Stomach smooth muscle (tissue), 2 donors: ENCODE data around the gene SPINK2.

Experiments used
- H3K27ac ChIP-seq: one replicate; pipeline ENCODE4 v1.7.0; 2013; ENCODE audit warnings: mild to moderate bottlenecking, low read length, inconsistent platforms
- H3K27me3 ChIP-seq, 2 donors: one replicate each; pipeline ENCODE4 v1.7.0; 2013; ENCODE audit warnings: low read length in 2 of 2; ENCODE audit not compliant: insufficient read depth in 2 of 2, control insufficient read depth in 1 of 2
- H3K36me3 ChIP-seq, 2 donors: one replicate each; pipeline ENCODE4 v1.7.0; 2013; ENCODE audit warnings: low read length in 2 of 2; ENCODE audit not compliant: control insufficient read depth in 2 of 2, insufficient read depth in 2 of 2
- H3K4me1 ChIP-seq: one replicate; pipeline ENCODE4 v1.7.0; 2013; ENCODE audit warnings: low read length; ENCODE audit not compliant: control insufficient read depth, insufficient read depth
- H3K4me3 ChIP-seq, 2 donors: one replicate each; pipeline ENCODE4 v1.7.0; 2013; ENCODE audit warnings: low read length in 2 of 2
- H3K9ac ChIP-seq, 2 donors: one replicate each; pipeline ENCODE4 v1.7.0; 2013; ENCODE audit warnings: low read length in 2 of 2, mild to moderate bottlenecking in 1 of 2
- H3K9me3 ChIP-seq, 2 donors: one replicate each; pipeline ENCODE4 v1.7.0; 2013; ENCODE audit warnings: low read length in 2 of 2; ENCODE audit not compliant: control insufficient read depth in 2 of 2
- donor health status: healthy.
- donor health status: Pancreatic carcinoma.

Gene SPINK2

GRCh38 chr4:56799161-56799759 lies 22.2 kb downstream of the SPINK2 start:
- peaks cover 5% of the 10 kb centered on the region for H3K4me1 ChIP-seq
- H3K9me3 ChIP-seq: no peaks in the 10 kb centered on the region
- H3K27ac ChIP-seq: peak overlapping the region; percentile 75
- H3K4me3 ChIP-seq: peak overlapping the region; percentile 77 to 89
- H3K9ac ChIP-seq: peak overlapping the region in 1 of 2 donors; percentile 68
- no peaks in the 10 kb centered on the region for H3K27me3 ChIP-seq
- H3K36me3 ChIP-seq: no peaks in the 10 kb centered on the region

- Histone ChIP-seq H3K9ac (no peak overlapping the region), H3K9me3 (no peaks in the 10 kb centered on the region), H3K27ac (no peak overlapping the region), H3K27me3 (no peaks in the 10 kb centered on the region), H3K4me3 (no peak overlapping the region), H3K36me3 (no peaks in the 10 kb centered on the region), H3K4me1 (peaks cover 5% of the 10 kb centered on the region)
These were observed 25.3 kb downstream of the SPINK2 start for GRCh38 chr4:56796211-56796610.

DNA sequence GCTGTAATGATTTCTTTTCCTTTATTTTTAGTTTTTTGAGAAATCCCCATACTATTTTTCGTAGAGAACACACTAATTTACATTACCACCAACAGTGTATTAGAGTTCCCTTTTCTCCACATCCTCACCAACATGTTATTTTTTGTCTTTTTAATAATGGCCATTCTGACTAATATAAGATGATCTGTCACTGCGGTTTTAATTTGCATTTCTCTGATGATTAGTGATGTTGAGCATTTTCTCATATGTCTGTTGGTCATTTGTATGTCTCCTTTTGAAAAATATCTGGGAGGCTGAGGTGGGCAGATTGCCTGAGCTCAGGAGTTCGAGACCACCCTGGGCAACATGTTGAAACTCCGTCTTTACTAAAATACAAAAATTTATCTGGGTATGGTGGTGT lies 30.2 kb downstream of the SPINK2 start:
- no peaks in the 10 kb centered on the region for H3K9me3 ChIP-seq
- no peak overlapping the region for H3K9ac ChIP-seq
- no peaks in the 10 kb centered on the region for H3K27me3 ChIP-seq
- H3K4me1 ChIP-seq: no peaks in the 10 kb centered on the region
- H3K36me3 ChIP-seq: no peaks in the 10 kb centered on the region
- H3K4me3 ChIP-seq: no peak overlapping the region
- no peak overlapping the region for H3K27ac ChIP-seq

- H3K9me3 ChIP-seq: no peaks in the 10 kb centered on the region
- H3K4me1 ChIP-seq: no peaks in the 10 kb centered on the region
- H3K27ac ChIP-seq: no peak overlapping the region
- no peaks in the 10 kb centered on the region for H3K36me3 ChIP-seq
- H3K9ac ChIP-seq: no peak overlapping the region
- no peaks in the 10 kb centered on the region for H3K27me3 ChIP-seq
- H3K4me3 ChIP-seq: no peak overlapping the region
These were observed 30.8 kb downstream of the SPINK2 start for GRCh38 chr4:56790691-56791091.

- Histone ChIP-seq H3K4me1 (no peaks in the 10 kb centered on the region), H3K4me3 (no peak overlapping the region), H3K27me3 (no peaks in the 10 kb centered on the region), H3K9me3 (no peaks in the 10 kb centered on the region), H3K36me3 (no peaks in the 10 kb centered on the region), H3K9ac (no peak overlapping the region), H3K27ac (no peak overlapping the region)
These were observed 33.4 kb downstream of the SPINK2 start for GRCh38 chr4:56788081-56788480.

DNA sequence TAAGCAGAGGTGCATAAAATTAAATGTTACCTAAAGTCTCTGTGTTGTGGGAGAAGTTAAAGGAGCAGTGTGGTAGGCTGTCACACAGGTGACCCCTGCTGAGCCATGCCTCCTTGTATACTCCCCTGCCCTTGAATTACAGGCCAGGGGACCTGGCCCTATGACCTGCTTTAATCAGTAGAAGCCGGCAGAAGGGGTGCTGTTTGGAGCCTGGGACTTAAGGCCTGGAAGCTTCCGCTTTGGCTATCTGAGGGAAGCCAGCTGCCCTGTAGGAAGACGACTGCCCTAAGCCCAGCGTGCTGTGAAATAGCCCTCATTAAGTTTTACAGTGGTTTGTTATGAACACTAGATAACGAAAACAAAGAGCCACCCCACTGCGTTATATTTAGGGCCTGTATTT lies 34.1 kb downstream of the SPINK2 start:
- no peak overlapping the region for H3K4me3 ChIP-seq
- H3K27ac ChIP-seq: no peak overlapping the region
- H3K4me1 ChIP-seq: no peaks in the 10 kb centered on the region
- no peaks in the 10 kb centered on the region for H3K27me3 ChIP-seq
- no peaks in the 10 kb centered on the region for H3K36me3 ChIP-seq
- no peaks in the 10 kb centered on the region for H3K9me3 ChIP-seq
- H3K9ac ChIP-seq: no peak overlapping the region

DNA sequence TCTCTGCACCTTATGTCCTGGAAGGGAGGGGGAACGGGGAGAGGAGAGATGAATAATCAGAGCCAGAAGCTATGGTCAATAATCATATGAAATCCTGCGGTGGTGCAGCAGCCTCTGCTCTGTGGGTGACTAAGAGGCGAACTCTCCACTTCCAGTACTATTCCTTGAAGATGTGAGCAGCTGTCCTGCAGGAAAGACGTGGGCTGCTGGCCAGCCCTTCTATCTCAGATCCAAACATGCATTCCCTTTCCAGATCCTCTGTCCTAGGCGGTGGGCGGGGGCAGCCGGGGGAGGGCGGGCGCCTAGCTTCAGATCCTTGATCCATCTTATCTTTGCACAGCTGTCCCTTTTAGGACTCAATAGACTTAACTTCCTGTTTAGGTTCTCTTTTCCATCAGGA lies 34.5 kb downstream of the SPINK2 start:
- no peak overlapping the region for H3K4me3 ChIP-seq
- no peaks in the 10 kb centered on the region for H3K27me3 ChIP-seq
- no peak overlapping the region for H3K27ac ChIP-seq
- no peaks in the 10 kb centered on the region for H3K4me1 ChIP-seq
- no peak overlapping the region for H3K9ac ChIP-seq
- H3K9me3 ChIP-seq: no peaks in the 10 kb centered on the region
- H3K36me3 ChIP-seq: no peaks in the 10 kb centered on the region

DNA sequence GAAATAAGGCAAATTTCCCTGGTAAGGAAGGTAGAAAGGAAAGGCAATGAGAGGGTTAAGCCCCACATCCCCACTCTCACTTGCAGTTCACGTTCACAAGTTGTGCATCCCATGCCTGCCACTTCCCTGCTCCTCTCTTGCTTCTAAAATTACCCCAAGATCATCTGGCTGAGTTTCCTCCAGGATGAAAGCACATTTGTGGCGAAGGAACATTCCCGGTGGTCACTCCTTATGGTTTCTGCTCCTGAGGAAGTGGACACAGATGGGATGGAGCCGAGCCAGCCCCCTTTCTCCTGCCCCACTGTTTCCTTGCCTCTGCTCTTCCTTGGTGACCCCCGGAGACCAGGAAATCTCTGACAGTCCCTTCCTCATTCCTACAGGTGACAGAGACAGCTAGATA lies 37.5 kb downstream of the SPINK2 start:
- Histone ChIP-seq H3K27me3 (no peaks in the 10 kb centered on the region), H3K4me3 (no peak overlapping the region), H3K36me3 (no peaks in the 10 kb centered on the region), H3K27ac (no peak overlapping the region), H3K9ac (no peak overlapping the region), H3K4me1 (no peaks in the 10 kb centered on the region), H3K9me3 (no peaks in the 10 kb centered on the region)

DNA sequence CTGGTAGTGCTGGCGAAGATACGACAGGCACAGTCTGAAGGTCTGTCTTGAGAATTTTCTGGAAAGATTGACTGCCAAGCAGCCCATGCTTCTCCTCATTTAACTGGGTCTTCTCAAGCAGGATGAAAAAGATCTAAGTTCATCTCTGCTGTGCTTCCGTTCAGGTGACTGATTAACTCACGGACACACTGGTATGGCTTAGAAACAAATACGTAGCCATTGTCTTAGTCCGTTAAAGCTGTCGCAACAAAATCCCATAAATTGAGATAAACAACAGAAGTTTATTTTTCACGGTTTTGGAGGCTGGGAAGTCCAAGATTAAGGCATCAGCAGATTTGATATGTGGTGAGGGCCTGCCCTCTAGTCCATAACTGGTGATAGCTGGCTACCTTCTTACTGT lies 39.5 kb downstream of the SPINK2 start:
- Histone ChIP-seq H3K4me1 (no peaks in the 10 kb centered on the region), H3K4me3 (no peak overlapping the region), H3K27me3 (no peaks in the 10 kb centered on the region), H3K36me3 (no peaks in the 10 kb centered on the region), H3K9ac (no peak overlapping the region), H3K9me3 (no peaks in the 10 kb centered on the region), H3K27ac (no peak overlapping the region)

GRCh38 chr4:56773346-56773745 lies 48.2 kb downstream of the SPINK2 start:
- no peak overlapping the region for H3K27ac ChIP-seq
- no peaks in the 10 kb centered on the region for H3K36me3 ChIP-seq
- H3K4me3 ChIP-seq: no peak overlapping the region
- no peaks in the 10 kb centered on the region for H3K4me1 ChIP-seq
- H3K27me3 ChIP-seq: no peaks in the 10 kb centered on the region
- H3K9ac ChIP-seq: no peak overlapping the region
- no peaks in the 10 kb centered on the region for H3K9me3 ChIP-seq

- Histone ChIP-seq H3K27ac (no peak overlapping the region), H3K36me3 (no peaks in the 10 kb centered on the region), H3K9me3 (no peaks in the 10 kb centered on the region), H3K4me1 (no peaks in the 10 kb centered on the region), H3K4me3 (no peak overlapping the region), H3K9ac (no peak overlapping the region), H3K27me3 (no peaks in the 10 kb centered on the region)
These were observed 49.4 kb downstream of the SPINK2 start for GRCh38 chr4:56772134-56772533.
